Hindlimb muscle (tissue), 1 donor: ENCODE results near the gene NLRP5. TPM values are rescaled to one million over a fixed set of nuclear protein-coding genes. Genes with fewer than 3 reads are reported as not detected.
"Not testable (repeated sequence)": the region's sequence is repeated elsewhere in the genome, so short reads cannot be mapped to it uniquely, and the experiment has no call there.

Experiments used
- DNase-seq: peaks from one replicate; pipeline ENCODE4 v3.0.0-alpha.2; 2013
- polyA plus RNA-seq: library from polyadenylated mRNA; unstranded; fragments of 120-200 nt; gene quantifications from one replicate; pipeline ENCODE4 v1.2.1, GENCODE V29; 2013; ENCODE audit not compliant: insufficient read length

The NLRP5 gene
- polyA plus RNA-seq, 1 donor, result not detected

DNA sequence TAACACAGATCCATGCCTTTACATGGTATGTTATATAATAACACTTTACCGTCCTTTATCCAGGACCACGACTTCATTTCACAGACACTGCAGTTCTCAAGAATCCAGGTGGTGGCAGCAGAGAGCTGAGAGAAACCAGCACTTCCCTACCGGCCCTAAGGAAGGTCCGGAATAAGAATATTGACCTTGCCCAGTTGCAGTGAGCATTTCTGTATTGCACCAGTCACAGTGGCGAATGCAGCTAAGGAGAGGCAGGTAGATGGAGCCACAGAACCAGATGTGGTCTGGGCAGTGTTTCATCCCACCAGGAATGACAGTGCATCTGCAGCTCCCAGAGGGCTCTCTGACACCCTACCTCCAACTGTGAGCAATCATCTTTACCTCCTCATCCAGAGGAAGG, 89.9 kb downstream of the NLRP5 start:
- peak; percentile 48 for DNase-seq

GRCh38 chr19:56079609-56080008, 93.0 kb downstream of the NLRP5 start:
- DNase-seq, result no peak

DNA sequence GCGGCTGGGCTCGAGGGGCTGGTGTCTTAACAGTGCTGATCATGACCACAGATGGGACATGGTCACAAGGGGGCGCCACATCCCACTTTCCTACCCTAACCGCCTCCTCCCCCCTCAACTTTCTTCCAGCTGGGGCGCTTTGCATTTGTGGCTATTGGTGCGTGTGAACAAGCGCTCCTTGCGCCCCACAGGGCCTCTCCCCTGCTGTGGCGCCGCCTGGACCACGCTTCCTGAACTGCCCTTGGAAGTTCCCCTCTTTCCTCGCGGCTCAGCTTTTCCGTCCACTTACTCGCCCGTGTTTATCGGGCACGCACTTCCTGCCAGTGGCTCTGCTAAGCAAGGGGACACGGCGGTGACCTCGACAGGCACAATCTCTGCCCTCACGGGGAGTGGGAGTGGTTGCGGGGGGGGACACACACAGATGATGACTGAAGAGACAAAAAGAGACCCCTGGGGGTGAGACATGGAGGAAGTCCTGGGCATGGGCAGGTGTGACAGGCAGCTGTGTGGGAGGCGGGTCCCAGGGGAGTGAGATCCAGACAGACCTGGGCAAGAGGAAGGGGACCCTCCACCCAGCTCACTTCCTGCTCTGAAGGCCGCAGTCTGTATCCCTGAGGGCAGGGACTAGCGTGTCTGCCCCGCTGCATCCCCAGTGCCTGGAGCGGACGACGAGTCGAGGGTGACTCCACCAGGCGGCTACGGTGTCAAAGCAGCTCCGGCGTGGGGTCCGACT, 94.3 kb downstream of the NLRP5 start:
- peak; percentile 65 for DNase-seq

GRCh38 chr19:56083668-56084067, 97.1 kb downstream of the NLRP5 start:
- no peak for DNase-seq

DNA sequence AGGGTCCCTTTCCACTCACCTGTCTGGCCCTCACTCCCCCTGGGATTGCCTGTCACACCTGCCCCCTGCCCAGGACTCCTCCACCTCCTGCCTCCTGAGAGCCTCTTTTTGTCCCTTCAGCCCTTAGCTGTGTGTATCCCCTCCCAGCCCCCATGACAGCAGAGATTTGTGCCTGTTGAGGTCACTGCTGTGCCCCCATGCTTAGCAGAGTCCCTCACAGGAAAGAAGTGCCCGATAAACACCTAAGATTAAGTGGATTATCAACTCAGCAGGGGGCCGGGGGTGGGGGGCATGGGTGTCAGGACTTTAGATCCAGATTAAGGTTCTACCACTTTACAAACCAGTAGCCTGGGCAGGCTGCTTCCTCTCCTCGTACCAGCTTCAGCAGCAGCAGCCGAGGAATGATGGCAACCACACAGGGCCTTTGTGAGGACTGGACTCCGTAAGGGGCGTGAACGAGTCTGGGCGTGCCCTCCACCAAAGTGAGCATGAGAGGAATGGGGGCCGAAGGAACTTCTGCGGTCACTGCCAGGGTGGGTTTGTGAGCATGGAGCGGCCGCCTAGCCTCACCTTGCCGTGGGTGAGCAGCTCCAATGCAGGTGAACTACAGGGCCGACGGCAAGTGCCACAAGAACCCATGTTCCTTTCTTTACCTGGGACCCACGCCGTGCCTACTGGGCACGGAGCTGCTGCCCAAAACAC, 98.4 kb downstream of the NLRP5 start:
- no peak for DNase-seq

GRCh38 chr19:56085571-56086275, 99.1 kb downstream of the NLRP5 start:
- DNase-seq, result no peak

- no peak for DNase-seq
These were observed 100.3 kb downstream of the NLRP5 start for GRCh38 chr19:56086671-56087430.

- no peak for DNase-seq
These were observed 101.3 kb downstream of the NLRP5 start for GRCh38 chr19:56087647-56088496.

- DNase-seq, result no peak
These were observed 102.1 kb downstream of the NLRP5 start for GRCh38 chr19:56088497-56089215.

DNA sequence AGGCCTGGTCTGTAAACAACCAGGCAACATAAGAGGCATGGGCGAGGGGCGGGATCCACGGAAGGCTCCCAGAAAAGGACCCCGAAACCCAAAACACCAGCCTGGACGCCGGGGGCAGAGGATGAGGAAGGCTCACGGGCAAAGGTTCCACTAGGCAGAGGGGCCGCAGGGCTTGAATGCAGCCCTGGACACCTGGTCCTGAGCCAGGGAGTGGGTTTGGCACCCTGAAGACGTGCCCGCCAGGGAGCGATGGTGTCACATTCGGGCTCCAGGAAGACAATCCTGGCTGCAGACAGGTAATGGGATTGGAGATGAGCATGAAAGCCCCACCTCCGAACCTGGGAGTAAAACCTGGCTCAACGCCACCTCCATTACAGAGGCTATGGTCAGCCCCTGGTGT, 102.8 kb downstream of the NLRP5 start:
- DNase-seq, result no peak

- DNase-seq, result no peak
These were observed 104.5 kb downstream of the NLRP5 start for GRCh38 chr19:56091066-56091490.

DNA sequence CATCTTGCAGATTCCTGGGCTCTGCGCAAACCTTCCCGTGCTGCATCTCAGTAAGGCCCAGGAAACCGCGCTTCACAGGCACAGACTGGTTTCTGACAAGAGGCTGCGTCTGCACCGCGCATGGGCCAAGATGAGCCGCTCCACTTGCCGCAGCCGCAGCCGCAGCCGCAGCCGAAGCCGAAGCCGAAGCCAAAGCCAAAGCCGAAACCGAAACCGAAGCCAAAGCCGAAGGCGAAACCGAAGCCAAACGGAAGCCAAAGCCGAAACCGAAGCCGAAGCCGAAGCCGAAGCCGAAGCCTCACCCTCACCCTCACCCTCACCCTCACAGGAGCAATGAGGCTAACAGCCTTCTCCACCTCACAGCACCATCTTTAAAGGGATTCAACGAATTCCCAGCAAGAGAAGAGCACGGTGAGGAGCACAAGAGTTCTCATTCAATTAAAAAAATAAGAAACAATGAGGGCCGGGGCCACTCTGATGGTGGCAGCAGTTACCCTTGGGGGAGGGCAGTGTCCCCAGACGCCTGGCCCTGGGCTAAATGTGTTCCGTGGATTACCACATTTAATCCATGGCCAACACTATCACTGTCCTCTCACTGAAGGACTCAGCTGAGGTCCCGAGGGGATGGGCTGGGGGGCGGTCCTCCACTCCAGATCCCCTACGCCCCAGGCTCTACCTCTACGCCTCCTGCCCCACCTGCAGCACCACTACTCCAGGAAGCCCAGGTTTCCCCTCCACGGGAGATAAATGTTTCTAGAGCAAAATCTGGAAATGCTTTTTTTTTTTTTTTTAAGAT, 105.4 kb downstream of the NLRP5 start:
- no peak for DNase-seq

DNA sequence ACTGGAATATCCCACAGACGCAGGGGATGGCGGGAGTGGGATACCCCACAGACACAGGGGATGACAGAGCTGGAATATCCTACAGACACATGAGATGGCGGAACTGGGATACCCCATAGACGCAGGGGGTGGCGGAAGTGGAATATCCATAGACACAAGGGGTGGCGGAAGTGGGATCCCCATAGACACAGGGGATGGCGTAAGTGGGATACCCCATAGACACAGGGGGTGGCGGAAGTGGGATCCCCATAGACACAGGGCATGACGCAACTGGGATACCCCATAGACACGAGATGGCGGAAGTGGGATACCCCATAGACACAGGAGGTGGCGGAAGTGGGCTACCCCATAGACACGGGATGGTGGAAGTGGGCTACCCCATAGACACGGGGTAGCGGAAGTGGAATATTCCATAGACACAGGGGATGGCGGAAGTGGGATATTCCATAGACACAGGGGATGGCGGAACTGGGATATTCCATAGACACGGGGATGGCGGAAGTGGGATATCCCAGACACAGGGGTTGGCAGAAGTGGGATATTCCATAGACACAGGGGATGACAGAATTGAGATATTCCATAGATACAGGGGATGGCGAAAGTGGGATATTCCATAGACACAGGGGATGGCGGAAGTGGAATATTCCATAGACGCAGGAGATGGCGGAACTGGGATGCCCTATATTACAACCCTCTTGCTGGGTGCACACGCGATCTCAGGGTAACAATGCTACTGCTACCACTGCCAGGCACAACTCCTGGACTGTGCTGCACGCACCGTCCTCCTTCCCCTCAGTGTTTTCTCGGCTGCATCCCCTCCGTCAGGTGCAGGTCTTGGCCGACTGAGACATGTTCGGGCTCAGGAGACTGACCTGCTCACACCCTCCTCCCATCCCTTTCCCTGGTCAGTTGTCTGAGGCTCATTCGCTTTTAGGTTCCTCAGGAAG, 106.4 kb downstream of the NLRP5 start:
- no peak for DNase-seq

DNA sequence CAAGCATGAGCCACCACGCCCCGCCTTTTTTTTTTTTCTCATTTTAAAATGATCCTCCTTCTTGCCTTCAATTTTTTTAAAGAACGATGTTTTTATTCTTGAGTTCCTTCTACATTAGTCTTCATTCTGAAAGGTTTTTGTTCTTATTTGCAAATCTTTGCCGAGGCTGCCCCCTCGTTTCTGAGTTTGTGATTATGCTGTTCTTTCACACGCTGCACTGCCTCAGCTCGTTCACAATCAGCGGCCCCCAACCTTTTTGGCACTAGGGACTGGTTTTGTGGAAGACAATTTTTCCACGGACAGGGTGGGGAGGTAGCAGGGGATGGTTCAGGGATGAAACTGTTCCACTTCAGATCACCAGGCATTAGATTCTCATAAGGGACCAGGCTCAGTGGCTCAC, 107.9 kb downstream of the NLRP5 start:
- no peak for DNase-seq

- no peak for DNase-seq
These were observed 110.1 kb downstream of the NLRP5 start for GRCh38 chr19:56096665-56097064.

- no peak for DNase-seq
These were observed 110.7 kb downstream of the NLRP5 start for GRCh38 chr19:56097306-56097705.

DNA sequence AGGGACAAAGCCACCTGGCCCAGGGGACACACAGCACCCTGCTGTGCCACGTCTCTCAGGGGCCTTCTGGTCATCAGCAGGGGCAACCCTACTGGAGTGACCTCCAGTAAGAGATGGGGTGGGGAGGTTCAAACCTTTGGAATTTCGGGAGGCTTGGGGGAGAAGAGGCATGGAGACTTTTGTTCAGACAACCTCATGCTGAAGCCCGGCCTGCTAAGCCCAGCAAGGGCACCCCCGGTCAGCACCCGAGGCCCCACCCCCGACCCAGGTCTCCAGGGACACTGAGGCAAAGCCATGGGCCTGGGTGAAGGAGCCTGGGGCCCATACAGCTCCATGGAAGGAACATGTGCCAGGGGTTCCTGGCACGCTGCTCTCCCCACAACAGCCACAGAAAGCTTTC, 111.2 kb downstream of the NLRP5 start:
- no peak for DNase-seq

GRCh38 chr19:56098237-56098636, 111.7 kb downstream of the NLRP5 start:
- DNase-seq, result not testable (repeated sequence)
